IMR-90 (cell line): ENCODE data around the gene YWHAG.

ENCODE experiments used
- CEBPB ChIP-seq: IDR thresholded peaks from 2 replicates; pipeline ENCODE4 v1.6.1; 2012; ENCODE audit warnings: low read depth, low read length, improper control_type of control experiment
- CTCF ChIP-seq: conservative IDR thresholded peaks from 2 replicates; pipeline ENCODE4 v1.5.1; 2012; ENCODE audit warnings: mild to moderate bottlenecking, low read depth, low read length, improper control_type of control experiment
- FOS ChIP-seq: fragments of 150-350 bp; IDR thresholded peaks from 2 replicates; pipeline ENCODE4 v1.6.1; 2016; ENCODE audit warnings: low read depth, low read length
- MAZ ChIP-seq: IDR thresholded peaks from 2 replicates; pipeline ENCODE4 v1.6.1; 2012; ENCODE audit warnings: low read depth, mild to moderate bottlenecking, low read length, improper control_type of control experiment, moderate library complexity, borderline replicate concordance
- MXI1 ChIP-seq: IDR thresholded peaks from 2 replicates; pipeline ENCODE4 v1.6.1; 2012; ENCODE audit warnings: low read depth, mild to moderate bottlenecking, low read length, moderate library complexity, borderline replicate concordance
- POLR2A ChIP-seq: IDR thresholded peaks from 2 replicates; pipeline ENCODE4 v1.6.1; 2012; ENCODE audit warnings: mild to moderate bottlenecking, low read depth, low read length
- SMC3 ChIP-seq: fragments of 150-350 bp; IDR thresholded peaks from 2 replicates; pipeline ENCODE4 v1.6.1; 2016; ENCODE audit warnings: low read depth, mild to moderate bottlenecking, antibody characterized with exemption, low read length, moderate library complexity

- no peak for TF ChIP-seq CTCF
- no peak for TF ChIP-seq CEBPB
- TF ChIP-seq SMC3: no peak
- peak; percentile 81 for TF ChIP-seq MAZ
- TF ChIP-seq FOS: peak; percentile 43; the same call in 1 of the 2 replicates
- TF ChIP-seq POLR2A: peak; percentile 56
- TF ChIP-seq MXI1: 0 out of 2 replicates have a peak, but pooled peaks have one; percentile 36
Measured at GRCh38 chr7:76294344-76295024, 64.3 kb downstream of the YWHAG start.
